Liver (tissue), 3 donors: ENCODE results near the gene KDM6A.

Experiments used
- EGR1 ChIP-seq, 2 donors: IDR thresholded peaks; 2 replicates each; pipeline ENCODE4 v1.6.1; 2016 to 2018; ENCODE audit warnings: antibody characterized with exemption in 2 of 2, low read depth in 2 of 2
- FOXA1 ChIP-seq: IDR thresholded peaks from 2 replicates; pipeline ENCODE4 v1.6.1; 2016; ENCODE audit warnings: antibody characterized with exemption
- GABPA ChIP-seq, 2 donors: IDR thresholded peaks in 1 of 2; conservative IDR thresholded peaks in 1 of 2; 2 replicates each; pipeline ENCODE4 v1.6.1; 2016; ENCODE audit warnings: antibody characterized with exemption in 2 of 2, mild to moderate bottlenecking in 1 of 2, moderate library complexity in 1 of 2
- HNF4A ChIP-seq, 2 donors: conservative IDR thresholded peaks; 2 replicates each; pipeline ENCODE4 v1.6.1; 2016; ENCODE audit warnings: antibody characterized with exemption in 2 of 2, mild to moderate bottlenecking in 2 of 2
- HNF4G ChIP-seq: IDR thresholded peaks from 2 replicates; pipeline ENCODE4 v1.6.1; 2016; ENCODE audit warnings: antibody characterized with exemption
- JUND ChIP-seq, 2 donors: IDR thresholded peaks; 2 replicates each; pipeline ENCODE4 v1.6.1; 2016; ENCODE audit warnings: antibody characterized with exemption in 2 of 2
- RAD21 ChIP-seq, 2 donors: IDR thresholded peaks; 2 replicates each; pipeline ENCODE4 v1.6.1; 2016; ENCODE audit warnings: antibody characterized with exemption in 2 of 2, mild to moderate bottlenecking in 2 of 2
- RXRA ChIP-seq, 2 donors: IDR thresholded peaks; 2 replicates each; pipeline ENCODE4 v1.6.1; 2017 to 2018; ENCODE audit warnings: antibody characterized with exemption in 2 of 2, mild to moderate bottlenecking in 1 of 2
- SP1 ChIP-seq: IDR thresholded peaks from 2 replicates; pipeline ENCODE4 v1.6.1; 2018; ENCODE audit warnings: antibody characterized with exemption, mild to moderate bottlenecking
- TAF1 ChIP-seq: conservative IDR thresholded peaks from 2 replicates; pipeline ENCODE4 v1.6.1; 2016; ENCODE audit warnings: antibody characterized with exemption, mild to moderate bottlenecking
- YY1 ChIP-seq: IDR thresholded peaks from 2 replicates; pipeline ENCODE4 v1.6.1; 2016; ENCODE audit warnings: antibody characterized with exemption, mild to moderate bottlenecking
- TF ChIP-seq, protein P1 (sequence below): fragments of 150-350 bp; IDR thresholded peaks from 2 replicates; pipeline ENCODE4 v1.5.1; 2017; ENCODE audit warnings: improper control_type of control experiment, low read depth, low read length; ENCODE audit not compliant: missing input control
- TF ChIP-seq, protein P2 (sequence below): IDR thresholded peaks from 2 replicates; pipeline ENCODE4 v1.6.1; 2016; ENCODE audit warnings: antibody characterized with exemption
- TF ChIP-seq, protein P3 (sequence below): IDR thresholded peaks from 2 replicates; pipeline ENCODE4 v1.6.1; 2016; ENCODE audit warnings: antibody characterized with exemption, mild to moderate bottlenecking
- donor health status: healthy.
- donor health status: healthy.

DNA sequence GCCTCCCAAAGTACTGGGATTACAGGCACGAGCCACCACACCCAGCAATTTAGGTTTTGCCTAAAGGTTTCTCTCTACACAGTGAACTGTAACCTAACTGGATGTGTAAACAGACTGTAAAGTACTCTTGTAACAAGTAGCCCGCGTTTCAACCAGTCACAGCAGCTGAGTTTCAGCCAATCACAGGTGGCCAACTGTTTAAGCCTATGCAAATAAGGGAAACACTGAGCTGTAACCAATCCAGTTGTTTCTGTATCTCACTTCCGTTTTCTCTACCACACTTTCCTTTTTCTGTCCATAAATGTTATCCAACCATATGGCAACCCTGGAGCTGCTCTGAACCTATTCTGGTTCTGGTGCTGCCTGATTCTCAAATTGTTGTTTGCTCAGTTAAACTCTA lies 267.8 kb downstream of the KDM6A start:
- TF ChIP-seq, protein P1, sequence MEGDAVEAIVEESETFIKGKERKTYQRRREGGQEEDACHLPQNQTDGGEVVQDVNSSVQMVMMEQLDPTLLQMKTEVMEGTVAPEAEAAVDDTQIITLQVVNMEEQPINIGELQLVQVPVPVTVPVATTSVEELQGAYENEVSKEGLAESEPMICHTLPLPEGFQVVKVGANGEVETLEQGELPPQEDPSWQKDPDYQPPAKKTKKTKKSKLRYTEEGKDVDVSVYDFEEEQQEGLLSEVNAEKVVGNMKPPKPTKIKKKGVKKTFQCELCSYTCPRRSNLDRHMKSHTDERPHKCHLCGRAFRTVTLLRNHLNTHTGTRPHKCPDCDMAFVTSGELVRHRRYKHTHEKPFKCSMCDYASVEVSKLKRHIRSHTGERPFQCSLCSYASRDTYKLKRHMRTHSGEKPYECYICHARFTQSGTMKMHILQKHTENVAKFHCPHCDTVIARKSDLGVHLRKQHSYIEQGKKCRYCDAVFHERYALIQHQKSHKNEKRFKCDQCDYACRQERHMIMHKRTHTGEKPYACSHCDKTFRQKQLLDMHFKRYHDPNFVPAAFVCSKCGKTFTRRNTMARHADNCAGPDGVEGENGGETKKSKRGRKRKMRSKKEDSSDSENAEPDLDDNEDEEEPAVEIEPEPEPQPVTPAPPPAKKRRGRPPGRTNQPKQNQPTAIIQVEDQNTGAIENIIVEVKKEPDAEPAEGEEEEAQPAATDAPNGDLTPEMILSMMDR: no peak
- TF ChIP-seq, protein P2, sequence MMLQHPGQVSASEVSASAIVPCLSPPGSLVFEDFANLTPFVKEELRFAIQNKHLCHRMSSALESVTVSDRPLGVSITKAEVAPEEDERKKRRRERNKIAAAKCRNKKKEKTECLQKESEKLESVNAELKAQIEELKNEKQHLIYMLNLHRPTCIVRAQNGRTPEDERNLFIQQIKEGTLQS: no peak
- TF ChIP-seq YY1 (no peak), SP1 (no peak), GABPA (IDR thresholded peaks at IDR 0.05 in 1 of 2, conservative IDR thresholded peaks at IDR 0.05 in 1 of 2) (no peak), RXRA (IDR thresholded peaks at IDR 0.05) (no peak), EGR1 (IDR thresholded peaks at IDR 0.05; ENCODE audit: low read depth in 2 of 2) (no peak), TAF1 (no peak), RAD21 (IDR thresholded peaks at IDR 0.05) (no peak), JUND (IDR thresholded peaks at IDR 0.05) (no peak), HNF4A (conservative IDR thresholded peaks at IDR 0.05) (no peak), FOXA1 (no peak), HNF4G (no peak)
- TF ChIP-seq, protein P3, sequence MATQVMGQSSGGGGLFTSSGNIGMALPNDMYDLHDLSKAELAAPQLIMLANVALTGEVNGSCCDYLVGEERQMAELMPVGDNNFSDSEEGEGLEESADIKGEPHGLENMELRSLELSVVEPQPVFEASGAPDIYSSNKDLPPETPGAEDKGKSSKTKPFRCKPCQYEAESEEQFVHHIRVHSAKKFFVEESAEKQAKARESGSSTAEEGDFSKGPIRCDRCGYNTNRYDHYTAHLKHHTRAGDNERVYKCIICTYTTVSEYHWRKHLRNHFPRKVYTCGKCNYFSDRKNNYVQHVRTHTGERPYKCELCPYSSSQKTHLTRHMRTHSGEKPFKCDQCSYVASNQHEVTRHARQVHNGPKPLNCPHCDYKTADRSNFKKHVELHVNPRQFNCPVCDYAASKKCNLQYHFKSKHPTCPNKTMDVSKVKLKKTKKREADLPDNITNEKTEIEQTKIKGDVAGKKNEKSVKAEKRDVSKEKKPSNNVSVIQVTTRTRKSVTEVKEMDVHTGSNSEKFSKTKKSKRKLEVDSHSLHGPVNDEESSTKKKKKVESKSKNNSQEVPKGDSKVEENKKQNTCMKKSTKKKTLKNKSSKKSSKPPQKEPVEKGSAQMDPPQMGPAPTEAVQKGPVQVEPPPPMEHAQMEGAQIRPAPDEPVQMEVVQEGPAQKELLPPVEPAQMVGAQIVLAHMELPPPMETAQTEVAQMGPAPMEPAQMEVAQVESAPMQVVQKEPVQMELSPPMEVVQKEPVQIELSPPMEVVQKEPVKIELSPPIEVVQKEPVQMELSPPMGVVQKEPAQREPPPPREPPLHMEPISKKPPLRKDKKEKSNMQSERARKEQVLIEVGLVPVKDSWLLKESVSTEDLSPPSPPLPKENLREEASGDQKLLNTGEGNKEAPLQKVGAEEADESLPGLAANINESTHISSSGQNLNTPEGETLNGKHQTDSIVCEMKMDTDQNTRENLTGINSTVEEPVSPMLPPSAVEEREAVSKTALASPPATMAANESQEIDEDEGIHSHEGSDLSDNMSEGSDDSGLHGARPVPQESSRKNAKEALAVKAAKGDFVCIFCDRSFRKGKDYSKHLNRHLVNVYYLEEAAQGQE: no peak
